ENCODE results near the gene SUSD6. TPM values are rescaled to one million over a fixed set of nuclear protein-coding genes. Genes with fewer than 3 reads are reported as not detected.

The SUSD6 gene
- total and polyA plus RNA-seq, 4 donors = 6.8 to 10.8 (median 7.6) TPM

DNA sequence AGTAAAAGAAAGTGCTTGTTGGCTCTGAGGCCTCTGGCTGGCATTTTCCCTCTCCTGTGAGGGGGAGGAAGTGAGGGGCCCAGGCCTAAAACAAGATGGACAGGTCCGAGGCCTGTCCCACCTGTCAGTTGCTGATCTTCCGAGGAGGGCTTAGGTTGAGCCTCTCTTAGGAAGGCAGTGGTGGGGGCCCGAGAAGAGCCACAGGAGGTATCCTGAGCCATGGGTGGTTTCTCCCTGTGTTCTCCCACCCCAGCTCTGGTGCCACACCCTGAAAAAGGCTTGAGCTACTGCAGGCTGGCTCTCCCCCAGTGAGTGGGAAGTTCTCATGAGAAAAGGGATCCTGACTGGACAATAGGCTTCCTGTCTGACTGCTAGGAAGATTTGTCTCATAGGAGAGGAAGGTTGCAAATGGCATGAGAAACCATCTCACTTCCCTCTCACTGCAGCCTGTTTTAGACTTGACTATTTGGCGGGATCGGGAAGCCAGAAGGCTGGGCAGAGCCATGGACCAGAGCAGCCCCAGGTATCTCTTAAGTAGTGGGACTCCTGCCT, 83.4 kb downstream of the SUSD6 start:
- 74% methylated on average over 5 of the region's 5 CpGs for WGBS
- no peaks in the 10 kb centered on the region for H3K36me3 ChIP-seq (ENCODE audit: control insufficient read depth in 4 of 4, insufficient read depth in 3 of 4, low read depth in 1 of 4, low read length in 3 of 4)
- peak overlapping the region in 1 of 2 donors; percentile 56 for H3K27ac ChIP-seq (ENCODE audit: low read depth in 1 of 2, low read length in 2 of 2)
- DNase-seq (ENCODE audit: low spot score) = no peak
- TF ChIP-seq GABPA (IDR thresholded peaks at IDR 0.05 in 1 of 2, conservative IDR thresholded peaks at IDR 0.05 in 1 of 2) = no peak
- TF ChIP-seq, protein P1, sequence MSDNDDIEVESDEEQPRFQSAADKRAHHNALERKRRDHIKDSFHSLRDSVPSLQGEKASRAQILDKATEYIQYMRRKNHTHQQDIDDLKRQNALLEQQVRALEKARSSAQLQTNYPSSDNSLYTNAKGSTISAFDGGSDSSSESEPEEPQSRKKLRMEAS (IDR thresholded peaks at IDR 0.05) = no peak
- TF ChIP-seq NR2F2 (IDR thresholded peaks at IDR 0.05) = no peak
- no peak for TF ChIP-seq FOXA1 (IDR thresholded peaks at IDR 0.05)
- TF ChIP-seq HNF4A (conservative IDR thresholded peaks at IDR 0.05) = no peak
- TF ChIP-seq EGR1 (IDR thresholded peaks at IDR 0.05; ENCODE audit: low read depth in 2 of 2) = no peak
- no peak for TF ChIP-seq RXRA (IDR thresholded peaks at IDR 0.05)
- no peak for TF ChIP-seq HNF4G (IDR thresholded peaks at IDR 0.05)
- TF ChIP-seq, protein P2, sequence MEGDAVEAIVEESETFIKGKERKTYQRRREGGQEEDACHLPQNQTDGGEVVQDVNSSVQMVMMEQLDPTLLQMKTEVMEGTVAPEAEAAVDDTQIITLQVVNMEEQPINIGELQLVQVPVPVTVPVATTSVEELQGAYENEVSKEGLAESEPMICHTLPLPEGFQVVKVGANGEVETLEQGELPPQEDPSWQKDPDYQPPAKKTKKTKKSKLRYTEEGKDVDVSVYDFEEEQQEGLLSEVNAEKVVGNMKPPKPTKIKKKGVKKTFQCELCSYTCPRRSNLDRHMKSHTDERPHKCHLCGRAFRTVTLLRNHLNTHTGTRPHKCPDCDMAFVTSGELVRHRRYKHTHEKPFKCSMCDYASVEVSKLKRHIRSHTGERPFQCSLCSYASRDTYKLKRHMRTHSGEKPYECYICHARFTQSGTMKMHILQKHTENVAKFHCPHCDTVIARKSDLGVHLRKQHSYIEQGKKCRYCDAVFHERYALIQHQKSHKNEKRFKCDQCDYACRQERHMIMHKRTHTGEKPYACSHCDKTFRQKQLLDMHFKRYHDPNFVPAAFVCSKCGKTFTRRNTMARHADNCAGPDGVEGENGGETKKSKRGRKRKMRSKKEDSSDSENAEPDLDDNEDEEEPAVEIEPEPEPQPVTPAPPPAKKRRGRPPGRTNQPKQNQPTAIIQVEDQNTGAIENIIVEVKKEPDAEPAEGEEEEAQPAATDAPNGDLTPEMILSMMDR (IDR thresholded peaks at IDR 0.05; ENCODE audit: low read depth, low read length, missing input control) = no peak
- no peak for TF ChIP-seq TAF1 (conservative IDR thresholded peaks at IDR 0.05)
- TF ChIP-seq JUND (IDR thresholded peaks at IDR 0.05) = no peak
- TF ChIP-seq FOXA2 (IDR thresholded peaks at IDR 0.05) = no peak
- TF ChIP-seq, protein P3, sequence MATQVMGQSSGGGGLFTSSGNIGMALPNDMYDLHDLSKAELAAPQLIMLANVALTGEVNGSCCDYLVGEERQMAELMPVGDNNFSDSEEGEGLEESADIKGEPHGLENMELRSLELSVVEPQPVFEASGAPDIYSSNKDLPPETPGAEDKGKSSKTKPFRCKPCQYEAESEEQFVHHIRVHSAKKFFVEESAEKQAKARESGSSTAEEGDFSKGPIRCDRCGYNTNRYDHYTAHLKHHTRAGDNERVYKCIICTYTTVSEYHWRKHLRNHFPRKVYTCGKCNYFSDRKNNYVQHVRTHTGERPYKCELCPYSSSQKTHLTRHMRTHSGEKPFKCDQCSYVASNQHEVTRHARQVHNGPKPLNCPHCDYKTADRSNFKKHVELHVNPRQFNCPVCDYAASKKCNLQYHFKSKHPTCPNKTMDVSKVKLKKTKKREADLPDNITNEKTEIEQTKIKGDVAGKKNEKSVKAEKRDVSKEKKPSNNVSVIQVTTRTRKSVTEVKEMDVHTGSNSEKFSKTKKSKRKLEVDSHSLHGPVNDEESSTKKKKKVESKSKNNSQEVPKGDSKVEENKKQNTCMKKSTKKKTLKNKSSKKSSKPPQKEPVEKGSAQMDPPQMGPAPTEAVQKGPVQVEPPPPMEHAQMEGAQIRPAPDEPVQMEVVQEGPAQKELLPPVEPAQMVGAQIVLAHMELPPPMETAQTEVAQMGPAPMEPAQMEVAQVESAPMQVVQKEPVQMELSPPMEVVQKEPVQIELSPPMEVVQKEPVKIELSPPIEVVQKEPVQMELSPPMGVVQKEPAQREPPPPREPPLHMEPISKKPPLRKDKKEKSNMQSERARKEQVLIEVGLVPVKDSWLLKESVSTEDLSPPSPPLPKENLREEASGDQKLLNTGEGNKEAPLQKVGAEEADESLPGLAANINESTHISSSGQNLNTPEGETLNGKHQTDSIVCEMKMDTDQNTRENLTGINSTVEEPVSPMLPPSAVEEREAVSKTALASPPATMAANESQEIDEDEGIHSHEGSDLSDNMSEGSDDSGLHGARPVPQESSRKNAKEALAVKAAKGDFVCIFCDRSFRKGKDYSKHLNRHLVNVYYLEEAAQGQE (IDR thresholded peaks at IDR 0.05) = no peak
- TF ChIP-seq YY1 (IDR thresholded peaks at IDR 0.05) = no peak
- no peak overlapping the region for H3K9ac ChIP-seq (ENCODE audit: low read depth in 1 of 2, low read length in 2 of 2)
- no peaks in the 10 kb centered on the region for H3K9me3 ChIP-seq (ENCODE audit: control insufficient read depth in 4 of 4, low read length in 3 of 4)
- H3K4me3 ChIP-seq (ENCODE audit: low read depth in 1 of 3, low read length in 3 of 3) = no peak overlapping the region
- no peaks in the 10 kb centered on the region for H3K27me3 ChIP-seq (ENCODE audit: control insufficient read depth in 4 of 4, insufficient read depth in 4 of 4, low read length in 3 of 4)
- H3K4me1 ChIP-seq (ENCODE audit: control insufficient read depth in 4 of 4, insufficient read depth in 4 of 4, low read length in 3 of 4) = peaks cover 9 to 48% (median 24%) of the 10 kb centered on the region in 4 donors

DNA sequence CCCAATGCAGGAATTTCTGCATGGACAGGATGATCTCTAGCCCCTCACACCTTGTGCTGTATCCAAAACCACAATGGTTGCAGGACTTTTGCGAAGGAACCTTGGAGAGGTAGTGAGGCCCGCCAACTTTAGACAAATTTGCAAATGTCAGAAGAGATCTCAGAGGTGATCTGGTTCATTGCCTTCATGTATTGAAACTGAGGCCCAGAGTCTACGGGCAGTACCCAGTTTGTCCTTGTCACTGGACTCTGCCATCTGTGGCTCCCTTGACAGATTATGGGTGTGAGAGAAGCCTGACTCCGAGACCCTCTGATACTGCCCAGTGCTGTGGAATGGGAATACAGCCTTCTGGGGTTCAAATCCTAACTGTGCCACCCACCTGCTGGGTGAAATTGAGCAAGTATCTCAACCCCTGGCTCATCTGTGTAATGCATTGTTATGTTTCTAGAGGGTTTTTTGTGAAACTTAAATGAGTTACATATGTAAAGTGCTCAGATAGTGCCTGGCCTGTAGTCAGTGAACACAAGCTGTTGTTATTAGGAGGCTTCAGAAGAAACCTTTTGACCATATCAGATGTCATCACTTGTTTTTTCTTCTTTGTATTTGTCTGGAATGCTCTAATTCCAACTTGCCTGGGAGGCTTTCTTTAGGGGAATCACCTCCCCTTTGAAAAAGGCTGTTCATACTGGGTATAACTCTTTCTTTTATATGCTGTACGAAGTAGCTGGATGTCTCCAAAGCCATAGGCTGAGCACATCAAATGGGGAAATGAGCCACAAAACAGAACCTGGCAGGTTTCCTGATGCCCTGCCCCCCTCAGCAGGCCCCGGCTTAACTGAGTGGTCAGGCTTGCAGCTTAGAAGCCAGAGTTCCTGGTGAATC, 84.2 kb downstream of the SUSD6 start:
- Histone ChIP-seq H3K4me3 (ENCODE audit: low read depth in 1 of 3, low read length in 3 of 3) (no peak overlapping the region), H3K27me3 (ENCODE audit: control insufficient read depth in 4 of 4, insufficient read depth in 4 of 4, low read length in 3 of 4) (no peaks in the 10 kb centered on the region), H3K36me3 (ENCODE audit: control insufficient read depth in 4 of 4, insufficient read depth in 3 of 4, low read depth in 1 of 4, low read length in 3 of 4) (no peaks in the 10 kb centered on the region), H3K9ac (ENCODE audit: low read depth in 1 of 2, low read length in 2 of 2) (no peak overlapping the region), H3K9me3 (ENCODE audit: control insufficient read depth in 4 of 4, low read length in 3 of 4) (no peaks in the 10 kb centered on the region), H3K4me1 (ENCODE audit: control insufficient read depth in 4 of 4, insufficient read depth in 4 of 4, low read length in 3 of 4) (peaks cover 9 to 46% (median 24%) of the 10 kb centered on the region in 4 donors), H3K27ac (ENCODE audit: low read depth in 1 of 2, low read length in 2 of 2) (peak overlapping the region in 1 of 2 donors; percentile 56)
- DNase-seq (ENCODE audit: low spot score) = no peak
- no peak for TF ChIP-seq FOXA2 (IDR thresholded peaks at IDR 0.05)
- TF ChIP-seq RAD21 (IDR thresholded peaks at IDR 0.05) = no peak
- TF ChIP-seq HNF4G (IDR thresholded peaks at IDR 0.05) = no peak
- TF ChIP-seq, protein P3 (IDR thresholded peaks at IDR 0.05) = no peak
- no peak for TF ChIP-seq GABPA (IDR thresholded peaks at IDR 0.05 in 1 of 2, conservative IDR thresholded peaks at IDR 0.05 in 1 of 2)
- TF ChIP-seq, protein P4, sequence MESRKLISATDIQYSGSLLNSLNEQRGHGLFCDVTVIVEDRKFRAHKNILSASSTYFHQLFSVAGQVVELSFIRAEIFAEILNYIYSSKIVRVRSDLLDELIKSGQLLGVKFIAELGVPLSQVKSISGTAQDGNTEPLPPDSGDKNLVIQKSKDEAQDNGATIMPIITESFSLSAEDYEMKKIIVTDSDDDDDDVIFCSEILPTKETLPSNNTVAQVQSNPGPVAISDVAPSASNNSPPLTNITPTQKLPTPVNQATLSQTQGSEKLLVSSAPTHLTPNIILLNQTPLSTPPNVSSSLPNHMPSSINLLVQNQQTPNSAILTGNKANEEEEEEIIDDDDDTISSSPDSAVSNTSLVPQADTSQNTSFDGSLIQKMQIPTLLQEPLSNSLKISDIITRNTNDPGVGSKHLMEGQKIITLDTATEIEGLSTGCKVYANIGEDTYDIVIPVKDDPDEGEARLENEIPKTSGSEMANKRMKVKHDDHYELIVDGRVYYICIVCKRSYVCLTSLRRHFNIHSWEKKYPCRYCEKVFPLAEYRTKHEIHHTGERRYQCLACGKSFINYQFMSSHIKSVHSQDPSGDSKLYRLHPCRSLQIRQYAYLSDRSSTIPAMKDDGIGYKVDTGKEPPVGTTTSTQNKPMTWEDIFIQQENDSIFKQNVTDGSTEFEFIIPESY (IDR thresholded peaks at IDR 0.05) = no peak
- no peak for TF ChIP-seq TAF1 (conservative IDR thresholded peaks at IDR 0.05)
- no peak for TF ChIP-seq RXRA (IDR thresholded peaks at IDR 0.05)
- 77% methylated on average over 6 of the region's 6 CpGs for WGBS

All from liver (tissue), 9 donors.